ENCODE results near the gene AHCYL2.

- TF ChIP-seq SMC3 (conservative IDR thresholded peaks at IDR 0.05; ENCODE audit: poor library complexity) (no peak), CTCF (IDR thresholded peaks at IDR 0.05; ENCODE audit: poor library complexity, severe bottlenecking) (no peak), EP300 (conservative IDR thresholded peaks at IDR 0.05; ENCODE audit: poor library complexity, severe bottlenecking) (no peak), EZH2 (IDR thresholded peaks at IDR 0.05; ENCODE audit: borderline replicate concordance, insufficient read depth, low read length, poor library complexity, severe bottlenecking) (no peak), POLR2AphosphoS5 (IDR thresholded peaks at IDR 0.05) (no peak)
These were observed 41.4 kb downstream of the AHCYL2 start for GRCh38 chr7:129266181-129266580.

All from neural cell (in vitro differentiated cells).